Calu3 (cell line): Measurements from ENCODE around the gene ASPDH. TPM values are rescaled to one million over a fixed set of nuclear protein-coding genes. Genes with fewer than 3 reads are reported as not detected.
A peak's percentile ranks its signal among the peaks of the same experiment; 100 is the strongest.

Experiments
- BruUV-seq: library from RNA; stranded (reverse); fragments of 400-500 nt; replicated peaks from 2 replicates; lab custom pipeline; 2021; lab: Mats Ljungman, UMichigan
- CTCF ChIA-PET: fragments of 300-600 bp; sonication (Branson Sonifier 250); formaldehyde crosslinking; loops from one replicate; lab custom pipeline; 2022; ENCODE audit warnings: antibody characterized with exemption; lab: Charles Lee
- DNase-seq: peaks from one replicate; pipeline ENCODE4 v3.0.0; 2022
- H3K27ac Mint-ChIP-seq: one replicate; pipeline ENCODE4 v1.8.0; 2022; ENCODE audit warnings: mixed read lengths; ENCODE audit not compliant: unreplicated experiment
- H3K27me3 Mint-ChIP-seq: one replicate; pipeline ENCODE4 v1.8.0; 2022; ENCODE audit warnings: mixed read lengths; ENCODE audit not compliant: unreplicated experiment
- H3K36me3 Mint-ChIP-seq: one replicate; pipeline ENCODE4 v1.8.0; 2022; ENCODE audit warnings: mild to moderate bottlenecking, moderate library complexity, mixed read lengths; ENCODE audit not compliant: insufficient read depth, unreplicated experiment
- H3K4me1 Mint-ChIP-seq: one replicate; pipeline ENCODE4 v1.8.0; 2022; ENCODE audit warnings: mild to moderate bottlenecking, low read depth, mixed read lengths; ENCODE audit not compliant: unreplicated experiment
- H3K4me3 Mint-ChIP-seq: one replicate; pipeline ENCODE4 v1.8.0; 2022; ENCODE audit warnings: mild to moderate bottlenecking, low read depth, moderate library complexity, mixed read lengths; ENCODE audit not compliant: unreplicated experiment
- H3K9me3 Mint-ChIP-seq: one replicate; pipeline ENCODE4 v1.8.0; 2022; ENCODE audit warnings: low read depth, mixed read lengths; ENCODE audit not compliant: unreplicated experiment
- CTCF ChIP-seq: fragments of 200-600 bp; IDR thresholded peaks from one replicate; pipeline ENCODE4 v1.8.0; 2022; ENCODE audit warnings: antibody characterized with exemption; ENCODE audit not compliant: unreplicated experiment
- intact Hi-C: fragments of 100-400 bp; cut with micrococcal nuclease; formaldehyde crosslinking; loops from one replicate; pipeline ENCODE4 v1.10.0; 2022; ENCODE audit not compliant: unreplicated experiment
- total RNA-seq: library from RNA; stranded (reverse); gene quantifications from 2 replicates; pipeline ENCODE4 v1.2.3, GENCODE V29; 2022

The ASPDH gene
- total RNA-seq, 1 experiment from 2014 or later: not detected

- H3K9me3 Mint-ChIP-seq: no peaks in the 10 kb centered on the region
- peaks cover 37% of the 10 kb centered on the region for H3K36me3 Mint-ChIP-seq
- H3K4me1 Mint-ChIP-seq: peaks cover 8% of the 10 kb centered on the region
- peaks cover 54% of the 10 kb centered on the region for H3K27me3 Mint-ChIP-seq
- no peak for DNase-seq
- peak overlapping the region; percentile 21 for H3K27ac Mint-ChIP-seq
- TF ChIP-seq CTCF: no peak
- H3K4me3 Mint-ChIP-seq: no peak overlapping the region
- CTCF ChIA-PET: no interaction called here
- intact Hi-C loops: no loop called here
- BruUV-seq: no TSS peak
Observed at GRCh38 chr19:50516456-50516855, 2.7 kb upstream of the ASPDH start.

- Mint-ChIP-seq H3K36me3 (peaks cover 50% of the 10 kb centered on the region), H3K27ac (no peak overlapping the region), H3K27me3 (peaks cover 57% of the 10 kb centered on the region), H3K4me1 (peaks cover 13% of the 10 kb centered on the region), H3K4me3 (no peak overlapping the region), H3K9me3 (no peaks in the 10 kb centered on the region)
- intact Hi-C loops: no loop called here
- no TSS peak for BruUV-seq
- CTCF ChIA-PET: interaction anchor here (0.5 to 0.7 kb wide), 2 partner anchors 26 to 373 kb away, joined by 3 to 4 read pairs; no protein-coding TSS in a partner anchor
- TF ChIP-seq CTCF: no peak
- no peak for DNase-seq
Observed at GRCh38 chr19:50515168-50515561, 1.5 kb upstream of the ASPDH start.

GRCh38 chr19:50514346-50515167, 844 bp upstream of the ASPDH start:
- Mint-ChIP-seq H3K4me1 (peaks cover 13% of the 10 kb centered on the region), H3K27me3 (peaks cover 57% of the 10 kb centered on the region), H3K9me3 (no peaks in the 10 kb centered on the region), H3K36me3 (peaks cover 51% of the 10 kb centered on the region), H3K4me3 (no peak overlapping the region), H3K27ac (peak overlapping the region; percentile 44)
- BruUV-seq: no TSS peak
- TF ChIP-seq CTCF: no peak
- no peak for DNase-seq
- intact Hi-C loops: no loop called here
- CTCF ChIA-PET: no interaction called here

DNA sequence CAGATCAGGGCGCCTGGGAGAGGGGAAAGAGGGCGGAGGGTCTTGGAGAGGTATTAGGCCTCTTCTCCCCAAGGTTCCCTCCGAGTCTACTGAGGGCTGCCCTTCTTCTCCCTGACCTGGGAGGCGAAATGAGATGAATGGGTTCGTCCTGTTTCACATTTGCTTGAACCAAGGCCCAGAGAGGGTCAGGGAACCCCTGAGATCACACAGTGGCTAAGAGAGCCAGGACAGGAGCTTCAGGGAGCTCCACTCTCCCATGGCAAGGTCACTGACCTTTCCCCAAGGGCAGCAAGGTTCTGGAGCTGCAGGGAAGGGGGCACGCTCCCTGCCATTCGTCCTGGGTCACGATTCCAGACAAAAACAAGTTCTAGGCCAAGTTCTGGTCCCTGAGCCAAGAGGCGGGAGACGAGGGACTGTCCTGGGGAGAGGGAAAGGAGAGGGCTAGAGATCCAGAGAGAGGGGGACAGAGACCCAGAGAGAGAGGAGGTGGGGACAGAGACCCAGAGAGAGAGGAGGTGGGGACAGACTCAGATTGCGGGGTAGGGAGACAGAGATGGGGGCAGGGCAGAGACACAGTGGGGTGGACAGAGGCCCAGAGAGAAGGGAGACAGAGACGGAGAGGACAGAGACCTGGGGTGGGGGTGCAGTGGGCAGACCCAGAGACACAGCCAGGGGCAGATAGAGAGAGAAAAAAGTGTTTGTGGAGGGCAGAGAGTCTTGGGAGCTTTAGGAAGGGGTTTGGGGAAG, 541 bp downstream of the ASPDH start:
- DNase-seq: no peak
- Mint-ChIP-seq H3K4me1 (peaks cover 13% of the 10 kb centered on the region), H3K9me3 (no peaks in the 10 kb centered on the region), H3K36me3 (peaks cover 63% of the 10 kb centered on the region), H3K27me3 (peaks cover 57% of the 10 kb centered on the region), H3K4me3 (no peak overlapping the region), H3K27ac (peak overlapping the region; percentile 44)
- CTCF ChIA-PET: interaction anchor here (0.8 kb wide), 1 partner anchor 927 kb away, joined by 3 read pairs; no protein-coding TSS in a partner anchor
- BruUV-seq: no TSS peak
- no peak for TF ChIP-seq CTCF
- intact Hi-C loops: no loop called here
